HG03457 (cell line): ENCODE data around the gene SNX24.
A peak's percentile ranks its signal among the peaks of the same experiment; 100 is the strongest.

Source experiments
- ATAC-seq: cut with Tn5 transposase; IDR thresholded peaks from one replicate; pipeline ENCODE4 v1.9.1; 2021; ENCODE audit warnings: moderate number of reproducible peaks; ENCODE audit not compliant: unreplicated experiment

The SNX24 gene

DNA sequence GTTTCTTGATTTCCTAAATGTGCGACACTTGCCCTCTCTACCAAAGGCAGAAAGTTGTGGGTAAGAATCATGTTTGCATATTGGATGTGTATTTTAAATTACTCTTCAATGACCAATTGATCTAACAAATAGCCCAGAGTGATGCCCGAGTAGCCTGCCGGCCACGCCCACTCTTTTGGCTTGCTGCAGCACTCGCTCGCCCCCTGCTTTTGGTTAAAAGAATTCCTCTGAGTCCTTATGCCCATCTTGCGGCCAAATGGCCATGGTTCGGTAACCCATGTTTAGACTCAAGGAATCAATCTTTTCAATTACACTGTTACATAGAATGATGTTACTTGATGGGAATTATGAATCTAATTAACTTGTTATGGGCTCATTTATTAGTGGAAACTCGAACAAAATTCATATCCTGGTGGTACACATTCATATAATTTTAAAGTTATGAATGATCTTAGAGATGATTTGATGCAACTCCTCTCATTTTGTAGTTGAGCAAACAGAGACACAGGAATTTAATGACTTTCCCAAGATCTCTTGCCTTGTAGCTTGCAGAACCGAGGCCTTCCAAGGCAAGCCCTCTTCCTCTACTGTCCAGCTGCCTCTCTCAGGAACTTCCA, 154.6 kb downstream of the SNX24 start:
- ATAC-seq: no peak

GRCh38 chr5:123000731-123001130, 155.3 kb downstream of the SNX24 start:
- no peak for ATAC-seq

GRCh38 chr5:123001808-123002207, 156.4 kb downstream of the SNX24 start:
- ATAC-seq: no peak

DNA sequence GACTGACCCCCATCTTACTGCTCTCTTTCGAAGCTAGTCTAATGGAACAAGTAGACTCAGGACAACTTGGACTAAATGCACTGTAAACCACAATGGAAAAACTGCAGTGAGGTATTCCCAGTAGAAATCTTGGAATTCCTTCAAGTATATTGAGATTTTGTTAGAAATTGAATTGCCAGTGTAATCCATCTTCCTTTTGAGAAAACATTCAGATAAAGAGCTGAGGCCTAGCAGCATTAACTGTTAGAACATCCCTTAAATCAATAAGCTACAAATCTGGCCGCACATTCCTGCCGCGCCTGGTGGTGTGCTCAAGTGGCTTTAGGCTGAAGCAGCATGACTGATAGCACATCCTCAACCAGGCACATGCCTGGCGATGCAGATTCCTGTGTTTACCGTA, 161.8 kb downstream of the SNX24 start:
- no peak for ATAC-seq

DNA sequence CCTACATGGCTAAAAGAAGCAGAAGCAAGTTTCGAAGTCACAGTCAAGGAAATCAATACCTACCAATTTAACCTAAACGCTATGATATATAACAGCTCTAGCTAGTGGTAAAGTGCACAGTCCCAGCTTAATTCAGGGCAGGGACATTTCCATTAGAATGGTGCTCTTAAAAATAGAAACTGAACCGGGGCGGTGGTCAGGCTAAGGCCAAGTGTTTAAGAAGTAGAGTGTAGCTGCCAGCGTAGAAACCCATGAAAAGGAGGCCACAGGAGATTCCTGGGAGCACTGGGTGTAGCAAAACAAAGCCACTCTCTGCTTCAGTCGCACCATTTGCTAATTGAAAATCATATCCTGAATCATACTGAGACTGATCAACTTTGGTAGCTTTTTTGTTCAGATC, 162.3 kb downstream of the SNX24 start:
- no peak for ATAC-seq

GRCh38 chr5:123012321-123012720, 166.9 kb downstream of the SNX24 start:
- no peak for ATAC-seq

DNA sequence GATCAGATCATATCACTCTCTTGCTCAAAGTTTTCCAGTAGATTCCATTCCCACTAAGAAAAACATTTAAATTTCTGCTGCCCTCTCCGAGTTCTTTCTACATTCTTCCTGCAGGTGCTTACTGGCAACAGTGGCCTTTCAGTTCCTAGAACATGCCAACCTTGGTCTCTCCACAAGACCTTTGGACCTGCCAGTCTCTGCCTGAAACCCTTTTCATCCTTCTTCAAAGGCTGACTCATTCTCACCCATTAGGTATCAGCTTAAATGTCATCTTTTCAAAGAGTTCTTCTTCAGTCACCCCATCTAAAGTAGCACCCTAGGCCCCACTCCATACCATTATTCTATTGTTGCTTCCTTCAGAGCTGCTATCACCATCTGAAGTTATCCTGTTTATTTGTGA, 169.3 kb downstream of the SNX24 start:
- no peak for ATAC-seq

DNA sequence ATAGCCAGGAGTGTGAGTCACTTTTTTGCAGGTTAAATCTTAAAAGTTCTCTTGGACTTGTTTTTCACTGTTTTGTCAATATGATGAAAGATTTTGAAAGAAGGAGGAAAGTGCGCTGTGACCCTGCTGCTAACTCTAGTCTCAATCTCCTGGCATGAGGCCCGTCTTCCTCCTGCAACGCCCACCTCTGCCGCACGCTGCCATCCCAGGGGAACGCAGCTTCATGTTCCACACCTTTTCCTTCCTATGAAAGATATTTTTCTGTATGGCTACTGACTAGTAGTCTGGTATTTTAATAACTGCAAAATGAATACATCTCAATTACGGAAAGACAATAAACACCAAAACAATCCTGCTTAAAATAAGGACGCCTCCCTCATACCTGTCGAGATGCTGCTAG, 182.8 kb downstream of the SNX24 start:
- ATAC-seq: no peak

DNA sequence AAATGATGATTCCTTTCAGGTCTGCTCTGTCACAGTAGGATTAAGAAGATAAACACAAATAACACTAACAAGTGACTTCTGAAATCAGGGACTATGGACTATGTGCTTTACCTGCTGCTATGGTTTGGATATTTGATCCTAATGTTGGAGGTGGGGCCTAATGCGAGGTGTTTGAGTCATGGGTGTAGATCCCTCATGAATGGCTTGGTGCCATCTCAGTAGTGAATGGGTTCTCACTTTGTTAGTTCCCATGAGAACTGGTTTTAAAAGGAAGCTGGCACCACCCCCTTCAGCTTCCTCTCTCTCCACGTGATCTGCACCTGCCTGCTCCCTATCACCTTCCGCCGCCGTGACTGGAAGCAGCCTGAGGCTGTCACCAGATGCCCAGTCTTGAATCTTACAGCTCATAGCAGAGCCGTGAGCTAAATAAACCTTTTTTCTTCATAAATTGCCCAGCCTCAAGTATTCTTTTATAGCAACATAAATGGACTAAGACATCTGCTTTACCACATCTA, 187.8 kb downstream of the SNX24 start:
- no peak for ATAC-seq

GRCh38 chr5:123035360-123035917, 190.0 kb downstream of the SNX24 start:
- ATAC-seq: no peak

GRCh38 chr5:123035918-123036390, 190.5 kb downstream of the SNX24 start:
- no peak for ATAC-seq

GRCh38 chr5:123036391-123037103, 191.1 kb downstream of the SNX24 start, which contains the start of gene PPIC:
PPIC (minus strand) TSS chr5:123036725; CDS start chr5:123036625, 100 bp downstream.
- ATAC-seq: peak; percentile 58

- no peak for ATAC-seq
Observed at GRCh38 chr5:123037104-123037418, 191.6 kb downstream of the SNX24 start.

GRCh38 chr5:123039673-123040072, 194.3 kb downstream of the SNX24 start:
- no peak for ATAC-seq

DNA sequence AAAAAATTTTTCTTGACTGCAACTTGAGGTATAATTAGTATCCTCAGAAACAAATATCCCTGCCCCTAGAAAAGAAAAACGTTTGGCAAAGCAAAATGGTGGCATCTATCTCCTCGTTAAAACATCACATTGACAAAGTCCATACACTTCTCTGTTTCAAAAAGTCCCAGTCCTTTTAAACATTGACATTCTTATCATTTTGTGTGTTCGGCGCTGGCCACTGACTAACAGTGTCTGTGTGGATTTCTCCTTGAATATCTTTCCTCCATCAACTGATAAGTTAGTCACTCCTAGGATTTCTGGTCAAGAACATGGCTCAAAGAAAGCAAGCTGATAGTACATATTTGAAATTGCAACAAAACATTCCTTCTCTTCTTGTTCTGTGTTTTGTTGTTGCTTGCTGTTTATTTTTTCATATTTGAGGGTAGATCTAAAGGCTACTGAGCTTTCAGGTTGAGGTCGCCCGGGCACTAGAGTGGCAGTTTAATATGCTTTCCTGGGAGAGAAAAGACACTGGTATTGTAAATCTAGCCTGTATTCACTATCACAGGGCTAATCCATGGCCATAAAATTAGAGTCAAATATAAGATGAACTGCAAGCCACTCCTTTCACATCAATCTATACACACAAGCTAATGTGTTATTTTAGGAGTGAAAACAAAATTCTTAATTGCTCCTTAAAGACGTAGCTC, 199.7 kb downstream of the SNX24 start:
- no peak for ATAC-seq

DNA sequence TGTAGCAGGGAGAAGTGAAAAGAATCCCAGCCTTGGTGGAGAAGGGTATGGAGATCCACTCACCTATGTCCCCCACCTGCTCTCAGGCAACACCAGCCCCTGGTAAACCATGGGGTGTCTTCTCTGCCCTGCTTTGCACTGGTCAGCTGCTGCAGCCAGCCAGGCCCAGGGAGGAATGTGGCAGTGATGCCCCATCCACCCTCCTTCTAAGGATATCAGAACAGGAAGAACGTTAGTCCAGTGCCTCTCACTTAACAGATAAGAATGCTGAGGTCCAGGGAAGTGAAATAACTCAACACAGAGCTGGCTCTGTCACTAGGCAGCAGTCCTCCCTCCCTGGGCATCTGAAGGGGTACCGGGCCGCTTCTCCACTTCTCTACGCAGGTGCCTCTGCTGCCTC, 200.8 kb downstream of the SNX24 start:
- ATAC-seq: no peak

GRCh38 chr5:123047706-123048105, 202.3 kb downstream of the SNX24 start:
- no peak for ATAC-seq

DNA sequence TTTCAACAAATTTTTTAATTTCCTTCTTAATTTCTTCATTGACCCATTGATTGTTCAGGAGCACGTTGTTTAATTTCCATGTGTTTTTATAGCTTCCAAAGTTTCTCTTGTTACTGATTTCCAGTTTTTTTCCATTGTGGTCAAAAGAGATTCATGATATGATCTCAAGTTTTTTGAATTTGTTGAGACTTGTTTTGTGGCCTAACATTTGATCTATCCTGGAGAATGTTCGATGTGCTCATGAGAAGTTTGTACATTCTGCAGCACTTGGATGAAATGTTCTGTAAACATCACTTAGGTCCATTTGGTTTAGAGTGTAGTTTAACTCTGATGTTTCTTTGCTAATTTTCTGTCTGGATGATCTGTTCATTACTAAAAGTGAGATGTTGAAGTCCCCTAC, 205.8 kb downstream of the SNX24 start:
- no peak for ATAC-seq
